T-helper 1 cell treated with Interleukin-12 subunit alpha and Interleukin-12 subunit beta and Interleukin-4 antibody, amounts not matched to agents 30 μg/mL and 1 μg/mL, for 36 hours (primary cell): Measurements from ENCODE around the gene KLK5.
"Not testable (repeated sequence)": the region's sequence is repeated elsewhere in the genome, so short reads cannot be mapped to it uniquely, and the experiment has no call there.

ENCODE experiments used
- H3K27ac Mint-ChIP-seq: one replicate; pipeline ENCODE4 v1.8.0; 2021; ENCODE audit warnings: mild to moderate bottlenecking, mixed read lengths
- H3K27me3 Mint-ChIP-seq: one replicate; pipeline ENCODE4 v1.8.0; 2021; ENCODE audit warnings: low read depth, mixed read lengths
- H3K36me3 Mint-ChIP-seq: one replicate; pipeline ENCODE4 v1.8.0; 2021; ENCODE audit warnings: low read depth, mixed read lengths
- H3K4me1 Mint-ChIP-seq: one replicate; pipeline ENCODE4 v1.8.0; 2021; ENCODE audit warnings: low read depth, mixed read lengths
- H3K4me3 Mint-ChIP-seq: one replicate; pipeline ENCODE4 v1.8.0; 2021; ENCODE audit warnings: mild to moderate bottlenecking, moderate library complexity, mixed read lengths
- H3K9me3 Mint-ChIP-seq: one replicate; pipeline ENCODE4 v1.8.0; 2021; ENCODE audit warnings: mixed read lengths

Gene KLK5

GRCh38 chr19:50952910-50953309, at the start of gene KLK5:
TSS of gene KLK5 (minus strand) at chr19:50953038. CDS start at chr19:50952657, 381 bp downstream.
- no peak within 1 kb of the TSS for H3K4me3 Mint-ChIP-seq
- no peak within 1 kb of the TSS for H3K27ac Mint-ChIP-seq
- no peaks in the 10 kb centered on the region for H3K36me3 Mint-ChIP-seq
- no peaks in the 10 kb centered on the region for H3K9me3 Mint-ChIP-seq
- peaks cover 4% of the 10 kb centered on the region for H3K27me3 Mint-ChIP-seq
- H3K4me1 Mint-ChIP-seq = no peaks in the 10 kb centered on the region

GRCh38 chr19:51002089-51002532, 49.3 kb upstream of the KLK5 start:
- Mint-ChIP-seq H3K27me3 (peaks cover 3% of the 10 kb centered on the region), H3K36me3 (no peaks in the 10 kb centered on the region), H3K4me1 (no peaks in the 10 kb centered on the region), H3K9me3 (no peaks in the 10 kb centered on the region), H3K4me3 (no peak overlapping the region), H3K27ac (no peak overlapping the region)

GRCh38 chr19:51001515-51001914, 48.7 kb upstream of the KLK5 start, which contains the start of gene KLK8:
TSS of gene KLK8 (minus strand) at chr19:51001604. CDS start at chr19:51001167, 437 bp downstream.
- Mint-ChIP-seq H3K4me1 (no peaks in the 10 kb centered on the region), H3K36me3 (no peaks in the 10 kb centered on the region), H3K4me3 (no peak within 1 kb of the TSS), H3K27me3 (peaks cover 3% of the 10 kb centered on the region), H3K27ac (no peak within 1 kb of the TSS), H3K9me3 (no peaks in the 10 kb centered on the region)

- Mint-ChIP-seq H3K4me1 (no peaks in the 10 kb centered on the region), H3K36me3 (no peaks in the 10 kb centered on the region), H3K27ac (no peak overlapping the region), H3K9me3 (no peaks in the 10 kb centered on the region), H3K27me3 (no peaks in the 10 kb centered on the region), H3K4me3 (no peak overlapping the region)
Observed at GRCh38 chr19:51000981-51001380, 48.1 kb upstream of the KLK5 start.

- Mint-ChIP-seq H3K4me3 (no peak overlapping the region), H3K36me3 (no peaks in the 10 kb centered on the region), H3K9me3 (no peaks in the 10 kb centered on the region), H3K27me3 (no peaks in the 10 kb centered on the region), H3K4me1 (no peaks in the 10 kb centered on the region), H3K27ac (no peak overlapping the region)
Observed at GRCh38 chr19:51000426-51000825, 47.6 kb upstream of the KLK5 start.

- Mint-ChIP-seq H3K9me3 (no peaks in the 10 kb centered on the region), H3K36me3 (no peaks in the 10 kb centered on the region), H3K27ac (no peak overlapping the region), H3K27me3 (no peaks in the 10 kb centered on the region), H3K4me3 (no peak overlapping the region), H3K4me1 (no peaks in the 10 kb centered on the region)
Observed at GRCh38 chr19:50998686-50999085, 45.8 kb upstream of the KLK5 start.

- Mint-ChIP-seq H3K9me3 (no peaks in the 10 kb centered on the region), H3K27me3 (no peaks in the 10 kb centered on the region), H3K27ac (no peak overlapping the region), H3K4me1 (no peaks in the 10 kb centered on the region), H3K4me3 (no peak overlapping the region), H3K36me3 (no peaks in the 10 kb centered on the region)
Observed at GRCh38 chr19:50998061-50998460, 45.2 kb upstream of the KLK5 start.

GRCh38 chr19:50994129-50994528, 41.3 kb upstream of the KLK5 start:
- Mint-ChIP-seq H3K27ac (no peak overlapping the region), H3K27me3 (peaks cover 11% of the 10 kb centered on the region), H3K36me3 (no peaks in the 10 kb centered on the region), H3K4me3 (no peak overlapping the region), H3K9me3 (no peaks in the 10 kb centered on the region), H3K4me1 (no peaks in the 10 kb centered on the region)

GRCh38 chr19:50992666-50993035, 39.8 kb upstream of the KLK5 start:
- H3K4me1 Mint-ChIP-seq = no peaks in the 10 kb centered on the region
- no peaks in the 10 kb centered on the region for H3K9me3 Mint-ChIP-seq
- H3K36me3 Mint-ChIP-seq = no peaks in the 10 kb centered on the region
- H3K4me3 Mint-ChIP-seq = no peak overlapping the region
- H3K27me3 Mint-ChIP-seq = peaks cover 12% of the 10 kb centered on the region
- H3K27ac Mint-ChIP-seq = no peak overlapping the region

GRCh38 chr19:50984416-50984815, 31.6 kb upstream of the KLK5 start:
- not testable (repeated sequence) for H3K4me1 Mint-ChIP-seq, H3K36me3 Mint-ChIP-seq, H3K27ac Mint-ChIP-seq, H3K9me3 Mint-ChIP-seq, H3K4me3 Mint-ChIP-seq
- H3K27me3 Mint-ChIP-seq = peaks cover 14% of the 10 kb centered on the region

- peaks cover 11% of the 10 kb centered on the region for H3K27me3 Mint-ChIP-seq
- H3K9me3 Mint-ChIP-seq = no peaks in the 10 kb centered on the region
- no peak within 1 kb of the TSS for H3K4me3 Mint-ChIP-seq
Observed at GRCh38 chr19:50983625-50984292, 30.9 kb upstream of the KLK5 start, which contains the start of gene KLK7. TSS of gene KLK7 (minus strand) at chr19:50983917. CDS start at chr19:50982399, 1,518 bp downstream.

GRCh38 chr19:50982186-50982585, 29.3 kb upstream of the KLK5 start:
- Mint-ChIP-seq H3K4me1 (no peaks in the 10 kb centered on the region), H3K9me3 (no peaks in the 10 kb centered on the region), H3K4me3 (no peak overlapping the region), H3K36me3 (no peaks in the 10 kb centered on the region), H3K27me3 (peaks cover 11% of the 10 kb centered on the region), H3K27ac (no peak overlapping the region)

More at GRCh38 chr19:50983625-50984292, 30.9 kb upstream of the KLK5 start, which contains the start of gene KLK7:
- H3K4me1 Mint-ChIP-seq = no peaks in the 10 kb centered on the region
- H3K27ac Mint-ChIP-seq = no peak within 1 kb of the TSS
- H3K36me3 Mint-ChIP-seq = no peaks in the 10 kb centered on the region

GRCh38 chr19:50981587-50982146, 28.8 kb upstream of the KLK5 start:
- Mint-ChIP-seq H3K4me1 (no peaks in the 10 kb centered on the region), H3K27ac (no peak overlapping the region), H3K27me3 (peaks cover 11% of the 10 kb centered on the region)

GRCh38 chr19:50980208-50980607, 27.4 kb upstream of the KLK5 start:
- Mint-ChIP-seq H3K9me3 (no peaks in the 10 kb centered on the region), H3K36me3 (no peaks in the 10 kb centered on the region), H3K27me3 (peaks cover 11% of the 10 kb centered on the region), H3K27ac (no peak overlapping the region), H3K4me3 (no peak overlapping the region), H3K4me1 (no peaks in the 10 kb centered on the region)

More at GRCh38 chr19:50981587-50982146, 28.8 kb upstream of the KLK5 start:
- Mint-ChIP-seq H3K4me3 (no peak overlapping the region), H3K36me3 (no peaks in the 10 kb centered on the region), H3K9me3 (no peaks in the 10 kb centered on the region)

GRCh38 chr19:50979758-50980157, 26.9 kb upstream of the KLK5 start:
- no peak overlapping the region for H3K27ac Mint-ChIP-seq
- no peak overlapping the region for H3K4me3 Mint-ChIP-seq
- no peaks in the 10 kb centered on the region for H3K4me1 Mint-ChIP-seq
- peaks cover 11% of the 10 kb centered on the region for H3K27me3 Mint-ChIP-seq
- no peaks in the 10 kb centered on the region for H3K36me3 Mint-ChIP-seq
- no peaks in the 10 kb centered on the region for H3K9me3 Mint-ChIP-seq
